Activated B cell treated with CpG ODN at 0.5 μM for 24 hours (primary cell): ENCODE results near the gene IMPDH2. TPM values are rescaled to one million over a fixed set of nuclear protein-coding genes. Genes with fewer than 3 reads are reported as not detected.

Source experiments
- ATAC-seq: fragments of 200-7000 bp; cut with Tn5 transposase; one replicate; pipeline ENCODE4 v1.10.0; 2021; ENCODE audit warnings: low read depth, mild to moderate bottlenecking, moderate library complexity
- CTCF ChIA-PET: fragments of 350-600 bp; sonication (Branson Sonifier 250); formaldehyde crosslinking; loops from one replicate; lab custom pipeline; 2021; ENCODE audit warnings: antibody characterized with exemption; lab: Charles Lee
- POLR2A ChIA-PET: fragments of 350-600 bp; sonication (Branson Sonifier 250); formaldehyde crosslinking; loops from one replicate; lab custom pipeline; 2021; ENCODE audit warnings: antibody characterized with exemption; lab: Charles Lee
- DNase-seq: peaks from one replicate; pipeline ENCODE4 v3.0.0; 2022
- H3K27ac Mint-ChIP-seq: one replicate; pipeline ENCODE4 v1.8.0; 2020; ENCODE audit warnings: mixed read lengths
- H3K27me3 Mint-ChIP-seq: one replicate; pipeline ENCODE4 v1.8.0; 2021; ENCODE audit warnings: mixed read lengths
- H3K36me3 Mint-ChIP-seq: one replicate; pipeline ENCODE4 v1.8.0; 2021; ENCODE audit warnings: low read depth, mixed read lengths
- H3K4me1 Mint-ChIP-seq: one replicate; pipeline ENCODE4 v1.8.0; 2021; ENCODE audit warnings: mixed read lengths
- H3K4me3 Mint-ChIP-seq: one replicate; pipeline ENCODE4 v1.8.0; 2020; ENCODE audit warnings: mild to moderate bottlenecking, mixed read lengths
- H3K9me3 Mint-ChIP-seq: one replicate; pipeline ENCODE4 v1.8.0; 2020; ENCODE audit warnings: mixed read lengths
- CTCF ChIP-seq: fragments of 200-600 bp; IDR thresholded peaks from one replicate; pipeline ENCODE4 v1.8.0; 2022; ENCODE audit warnings: antibody characterized with exemption, mild to moderate bottlenecking
- intact Hi-C: fragments of 100-400 bp; cut with micrococcal nuclease; formaldehyde crosslinking; loops from one replicate; pipeline ENCODE4 v1.15.1; 2024
- total RNA-seq: library from RNA; stranded (reverse); gene quantifications from 2 replicates; pipeline ENCODE4 v1.2.3, GENCODE V29; 2022

IMPDH2 gene
- total RNA-seq, 1 donor from 2014 or later, result 387 TPM

- ATAC-seq, result no peak
- TF ChIP-seq CTCF, result no peak
- DNase-seq, result no peak
- Mint-ChIP-seq H3K27me3 (no peaks in the 10 kb centered on the region), H3K4me3 (peak overlapping the region; percentile 59), H3K36me3 (peaks cover 73% of the 10 kb centered on the region), H3K27ac (peak overlapping the region; percentile 88), H3K4me1 (peaks cover 66% of the 10 kb centered on the region), H3K9me3 (no peaks in the 10 kb centered on the region)
- ChIA-PET POLR2A (interaction anchor here (0.6 to 14.9 kb wide), 8 partner anchors 8 to 321 kb away, joined by 3 to 372 read pairs (median 5); partner anchors contain the start of genes DALRD3, QRICH1 and WDR6), CTCF (no interaction called here)
- intact Hi-C loops, result loop anchor here (10.0 kb wide), 1 partner anchor 1269 kb away; the partner anchor contains the start of genes HYAL3, IFRD2 and NAA80
Observed at GRCh38 chr3:49025793-49026520, 3.2 kb downstream of the IMPDH2 start.

GRCh38 chr3:49025005-49025792 is 4.0 kb downstream of the IMPDH2 start:
- ATAC-seq (peak; percentile 9), DNase-seq (no peak)
- ChIA-PET CTCF (no interaction called here), POLR2A (interaction anchor here (0.6 to 14.9 kb wide), 8 partner anchors 8 to 321 kb away, joined by 3 to 372 read pairs (median 8); partner anchors contain the start of genes QRICH1 and WDR6)
- intact Hi-C loops, result loop anchor here (10.0 kb wide), 1 partner anchor 1270 kb away; the partner anchor contains the start of genes HYAL3, IFRD2 and NAA80
- Mint-ChIP-seq H3K4me3 (peak overlapping the region; percentile 59), H3K27me3 (no peaks in the 10 kb centered on the region), H3K4me1 (peaks cover 68% of the 10 kb centered on the region), H3K27ac (peak overlapping the region; percentile 88), H3K36me3 (peaks cover 66% of the 10 kb centered on the region), H3K9me3 (no peaks in the 10 kb centered on the region)
- TF ChIP-seq CTCF, result no peak

- H3K27me3 Mint-ChIP-seq, result no peaks in the 10 kb centered on the region
- H3K4me3 Mint-ChIP-seq, result no peak overlapping the region
- ChIA-PET CTCF (no interaction called here), POLR2A (interaction anchor here (0.6 to 14.9 kb wide), 4 partner anchors 8 to 70 kb away, joined by 6 to 372 read pairs (median 11); partner anchors contain the start of genes QRICH1 and WDR6)
- peaks cover 62% of the 10 kb centered on the region for H3K36me3 Mint-ChIP-seq
- DNase-seq (no peak), ATAC-seq (no peak)
- H3K4me1 Mint-ChIP-seq, result peaks cover 74% of the 10 kb centered on the region
- H3K27ac Mint-ChIP-seq, result peak overlapping the region; percentile 50
- H3K9me3 Mint-ChIP-seq, result no peaks in the 10 kb centered on the region
- intact Hi-C loops, result loop anchor here (5.0 to 10.0 kb wide), 2 partner anchors 177 to 1270 kb away; partner anchors contain the start of genes HYAL3, IFRD2, NAA80 and PRKAR2A
- no peak for TF ChIP-seq CTCF
Observed at GRCh38 chr3:49024449-49024848, 4.7 kb downstream of the IMPDH2 start.

GRCh38 chr3:49023775-49024174 is 5.4 kb downstream of the IMPDH2 start:
- Mint-ChIP-seq H3K9me3 (no peaks in the 10 kb centered on the region), H3K27ac (peak overlapping the region; percentile 50), H3K27me3 (no peaks in the 10 kb centered on the region), H3K4me3 (peak overlapping the region; percentile 35), H3K4me1 (peaks cover 71% of the 10 kb centered on the region), H3K36me3 (peaks cover 58% of the 10 kb centered on the region)
- no peak for DNase-seq
- no peak for TF ChIP-seq CTCF
- ChIA-PET CTCF (interaction anchor here (0.8 to 1.1 kb wide), 2 partner anchors 17 to 36 kb away, joined by 3 to 5 read pairs; partner anchors contain the start of gene WDR6), POLR2A (interaction anchor here (0.6 to 14.9 kb wide), 4 partner anchors 16 to 70 kb away, joined by 3 to 372 read pairs (median 11); partner anchors contain the start of genes QRICH1 and WDR6)
- ATAC-seq, result no peak
- intact Hi-C loops, result loop anchor here (5.0 to 10.0 kb wide), 2 partner anchors 176 to 1271 kb away; partner anchors contain the start of genes HYAL3, IFRD2, NAA80 and PRKAR2A
